Small intestine (tissue), 7 donors: Measurements from ENCODE around the gene TRIM67. TPM values are rescaled to one million over a fixed set of nuclear protein-coding genes. Genes with fewer than 3 reads are reported as not detected.

Source experiments
- DNase-seq, 2 donors: peaks; one replicate each; pipeline versions ENCODE4 v3.0.0 to v3.0.0-alpha.2; 2013
- FAIRE-seq: peaks from 2 replicates; lab custom pipeline; 2012; peaks lifted over from hg19 to GRCh38; lab: Jason Lieb, UNC
- H3K27ac ChIP-seq, 3 donors: one replicate each; pipeline ENCODE4 v1.5.1; 2013; ENCODE audit warnings: low read length in 2 of 3, mild to moderate bottlenecking in 2 of 3, control low read depth in 1 of 3, inconsistent platforms in 1 of 3, low read depth in 1 of 3, moderate library complexity in 1 of 3
- H3K27me3 ChIP-seq, 3 donors: one replicate each; pipeline ENCODE4 v1.6.1; 2013; ENCODE audit warnings: low read length in 3 of 3, inconsistent platforms in 1 of 3; ENCODE audit not compliant: control insufficient read depth in 3 of 3, insufficient read depth in 3 of 3
- H3K36me3 ChIP-seq, 3 donors: one replicate each; pipeline ENCODE4 v1.6.1; 2013; ENCODE audit warnings: low read length in 3 of 3, inconsistent platforms in 1 of 3, low read depth in 1 of 3, mild to moderate bottlenecking in 1 of 3, moderate library complexity in 1 of 3; ENCODE audit not compliant: control insufficient read depth in 3 of 3, insufficient read depth in 2 of 3
- H3K4me1 ChIP-seq, 3 donors: one replicate each; pipeline ENCODE4 v1.6.1; 2013; ENCODE audit warnings: low read length in 2 of 3, inconsistent platforms in 1 of 3, low read depth in 1 of 3, mild to moderate bottlenecking in 1 of 3, moderate library complexity in 1 of 3; ENCODE audit not compliant: control insufficient read depth in 3 of 3, insufficient read depth in 2 of 3
- H3K4me3 ChIP-seq, 3 donors: one replicate each; pipeline ENCODE4 v1.5.1; 2013; ENCODE audit warnings: low read length in 3 of 3, control low read depth in 1 of 3, inconsistent platforms in 1 of 3, low read depth in 1 of 3, mild to moderate bottlenecking in 1 of 3, moderate library complexity in 1 of 3
- H3K9me3 ChIP-seq, 2 donors: one replicate each; pipeline ENCODE4 v1.6.1; 2013; ENCODE audit warnings: low read depth in 1 of 2, low read length in 1 of 2; ENCODE audit not compliant: control insufficient read depth in 2 of 2, insufficient read depth in 1 of 2
- WGBS, 3 donors: extraction: QIAGEN DNeasy Blood & Tissue Kit; methylation state at CpG; one replicate each; pipeline ENCODE4 v1.1.7; 2013; 5-methylcytosine and 5-hydroxymethylcytosine counted together
- polyA plus RNA-seq, 4 donors: library from polyadenylated mRNA; stranded (reverse) in 3 of 4; unstranded in 1 of 4; fragments of 200-250 nt in 3 of 4; fragments of 120-200 nt in 1 of 4; gene quantifications; one replicate each; pipeline versions ENCODE4 v1.2.1 to v1.2.3, GENCODE V29; 2013
- donor health status: healthy with polysubstance abuse.
- donor health status: control.
- donor health status: control.
- donor health status: Bipolar disorder and iron deficiency.
- donor health status: healthy.

The TRIM67 gene
- polyA plus RNA-seq, 4 donors = under 0.01 to 0.39 (median 0.21) TPM; not detected in 1

DNA sequence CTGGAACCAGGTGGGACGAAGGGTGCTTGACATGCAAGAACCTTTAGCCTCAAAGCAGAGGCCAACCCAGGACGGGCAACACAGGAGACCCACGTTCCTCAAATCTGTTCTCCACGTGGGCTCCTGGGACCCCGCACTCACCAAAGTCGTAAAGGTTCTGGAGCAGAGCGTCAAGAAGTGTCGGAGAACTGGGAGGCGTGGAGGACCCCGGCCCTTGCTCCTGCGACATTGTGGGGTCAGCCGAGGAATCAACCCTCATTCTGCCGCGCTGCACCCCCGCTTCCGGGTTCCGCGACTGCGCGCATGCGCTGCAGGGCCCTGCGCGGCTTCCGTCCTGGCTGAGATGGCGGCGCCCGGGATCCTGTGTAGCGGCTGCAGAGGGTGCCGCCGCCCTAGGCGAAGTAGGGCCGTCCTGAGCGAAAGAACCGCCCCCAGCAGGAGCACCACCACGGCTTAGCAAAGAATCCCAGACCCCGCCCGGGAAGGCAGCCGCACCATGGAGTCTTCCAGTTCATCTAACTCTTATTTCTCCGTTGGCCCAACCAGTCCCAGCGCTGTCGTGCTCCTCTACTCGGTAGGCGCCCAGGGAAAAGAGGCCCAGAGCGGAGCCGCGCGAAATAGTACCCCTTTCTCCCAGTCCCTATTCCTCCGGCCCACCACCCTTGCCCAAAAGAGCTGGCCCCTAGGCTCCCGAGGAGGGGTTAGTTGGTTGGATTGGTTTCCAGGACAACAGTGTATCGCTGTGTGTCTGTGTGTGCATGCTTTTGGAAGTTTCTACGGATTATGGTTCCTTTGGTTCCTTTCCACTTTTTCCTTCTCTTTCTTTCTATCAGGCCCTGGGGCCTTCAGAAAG, 79.3 kb downstream of the TRIM67 start, which contains the start of gene GNPAT:
TSS of gene GNPAT (plus strand) at position 330 of the 853 bp plus-strand sequence. CDS start at position 497, 167 bp downstream.
- 0% methylated on average over 49 to 51 of the region's 51 CpGs for WGBS, 3 donors
- no peak for FAIRE-seq
- Histone ChIP-seq H3K4me1 (peaks cover 1 to 25% (median 21%) of the 10 kb centered on the region in 3 donors), H3K9me3 (no peaks in the 10 kb centered on the region), H3K27ac (peak within 1 kb of the TSS; percentile 63 to 85 (median 65)), H3K27me3 (no peaks in the 10 kb centered on the region), H3K36me3 (peaks cover 9 to 22% (median 11%) of the 10 kb centered on the region in 3 donors), H3K4me3 (peak within 1 kb of the TSS; percentile 83 to 92 (median 85))
- DNase-seq = peak; percentile 88 to 95

DNA sequence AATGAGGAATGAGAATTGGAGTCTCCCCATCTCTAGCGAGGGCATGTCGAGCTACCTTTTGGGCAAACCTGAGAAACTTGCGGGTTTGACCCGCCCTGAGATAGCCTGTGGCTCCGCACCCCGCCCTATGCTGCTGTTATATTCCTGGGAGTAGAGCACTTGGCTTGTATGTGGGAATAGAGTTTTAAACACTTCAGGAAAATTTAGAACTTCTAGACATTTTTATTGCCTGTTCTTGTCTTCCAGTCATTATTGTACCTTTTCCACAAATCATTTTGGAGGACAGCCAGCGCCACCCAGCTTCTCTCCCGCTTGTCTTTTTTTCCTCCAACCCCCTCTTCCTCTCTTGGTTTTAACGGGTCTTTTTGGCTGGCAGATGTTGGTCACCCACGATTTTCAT, 79.9 kb downstream of the TRIM67 start:
- Histone ChIP-seq H3K4me1 (peaks cover 1 to 20% (median 15%) of the 10 kb centered on the region in 3 donors), H3K27me3 (no peaks in the 10 kb centered on the region), H3K27ac (peak overlapping the region; percentile 63 to 85 (median 65)), H3K4me3 (peak overlapping the region; percentile 83 to 92 (median 85)), H3K36me3 (peaks cover 9 to 20% (median 11%) of the 10 kb centered on the region in 3 donors), H3K9me3 (no peaks in the 10 kb centered on the region)
- FAIRE-seq (no peak), DNase-seq (peak in 1 of 2 donors; percentile 49)
- 0% methylated on average over 10 of the region's 10 CpGs for WGBS, 3 donors

DNA sequence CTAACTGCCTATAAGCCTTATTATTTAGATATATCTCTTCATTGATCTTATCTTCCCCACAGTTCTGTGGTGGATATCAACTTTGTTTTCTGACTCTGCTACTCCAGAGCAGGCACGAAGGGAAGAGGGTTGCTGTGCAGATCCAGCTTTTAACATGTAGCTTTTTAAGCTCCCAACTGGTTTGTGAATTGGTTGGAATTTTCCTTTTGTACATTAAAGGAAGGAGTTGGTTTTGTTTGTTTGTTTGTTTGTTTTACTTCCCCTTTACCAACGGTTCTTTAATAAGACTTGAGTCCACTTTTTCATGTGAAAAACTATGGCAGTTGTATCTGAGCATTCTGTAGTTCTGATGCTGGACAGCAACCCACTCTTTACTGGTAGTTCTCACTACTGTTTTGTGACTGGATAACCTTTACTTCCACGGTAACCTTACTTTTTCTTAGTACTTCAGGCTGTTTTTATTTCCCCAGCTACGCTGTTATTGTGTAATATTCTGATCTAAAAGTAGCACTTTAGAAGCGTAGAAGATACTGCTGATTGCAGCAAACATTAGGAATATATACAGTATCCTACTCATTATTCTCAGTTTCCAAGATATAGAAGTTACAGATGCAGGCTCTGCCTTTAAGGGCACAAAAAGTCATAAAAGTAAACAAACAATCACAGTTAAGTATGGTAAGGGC, 80.8 kb downstream of the TRIM67 start:
- H3K36me3 ChIP-seq = peaks cover under 1 to 15% (median 4%) of the 10 kb centered on the region in 3 donors
- no peak overlapping the region for H3K27ac ChIP-seq
- no peaks in the 10 kb centered on the region for H3K27me3 ChIP-seq
- no peaks in the 10 kb centered on the region for H3K9me3 ChIP-seq
- peak overlapping the region in 2 of 3 donors; percentile 83 to 92 for H3K4me3 ChIP-seq
- FAIRE-seq (no peak), DNase-seq (peak in 1 of 2 donors; percentile 24)
- peaks cover 1 to 12% (median 11%) of the 10 kb centered on the region in 3 donors for H3K4me1 ChIP-seq
- WGBS, 3 donors = 11 to 40% (median 29%) methylated on average over 5 of the region's 5 CpGs

DNA sequence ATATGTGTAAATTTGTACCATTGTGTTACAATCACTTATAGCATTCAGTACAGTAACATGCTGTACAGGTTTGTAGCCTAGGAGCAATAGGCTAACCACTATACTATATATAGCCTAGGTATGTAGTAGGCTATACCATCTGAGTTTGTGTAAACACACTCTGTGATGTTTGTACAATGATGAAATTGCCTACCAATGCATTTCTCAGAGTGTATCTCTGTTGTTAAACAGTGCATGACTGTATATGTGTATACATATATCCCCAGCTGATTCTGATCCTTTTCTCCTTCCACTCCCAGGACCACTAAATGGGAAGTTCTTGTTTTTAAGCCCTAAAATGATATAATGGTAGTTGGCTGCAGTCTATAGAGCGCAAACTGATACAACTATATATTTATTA, 86.9 kb downstream of the TRIM67 start:
- DNase-seq (no peak), FAIRE-seq (no peak)
- Histone ChIP-seq H3K9me3 (no peaks in the 10 kb centered on the region), H3K36me3 (peaks cover 0 to 15% (median 2%) of the 10 kb centered on the region in 3 donors), H3K4me3 (no peak overlapping the region), H3K4me1 (peaks cover 0 to 6% (median 3%) of the 10 kb centered on the region in 3 donors), H3K27me3 (no peaks in the 10 kb centered on the region), H3K27ac (no peak overlapping the region)
- WGBS, 3 donors = 100% methylated on average over 1 of the region's 1 CpG

DNA sequence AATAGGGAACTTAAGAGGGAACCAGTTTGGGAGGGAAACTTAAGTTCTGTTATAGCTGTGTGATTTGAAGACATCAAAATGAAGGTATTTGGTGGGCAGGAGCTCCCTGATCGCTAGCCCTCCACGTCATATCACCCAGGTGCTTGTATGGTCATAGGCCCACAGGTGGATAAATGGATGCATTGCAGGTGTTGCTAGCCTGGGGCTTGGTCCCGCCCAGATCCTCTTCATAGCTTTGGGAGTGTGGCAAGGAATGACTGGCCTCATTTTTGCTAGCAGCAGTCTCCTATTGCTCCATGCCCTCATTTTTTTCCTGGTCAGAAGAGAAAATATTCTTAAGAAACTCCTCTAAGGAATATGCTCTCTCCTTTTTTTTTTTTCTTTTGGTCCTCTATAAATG, 90.5 kb downstream of the TRIM67 start:
- no peak overlapping the region for H3K27ac ChIP-seq

DNA sequence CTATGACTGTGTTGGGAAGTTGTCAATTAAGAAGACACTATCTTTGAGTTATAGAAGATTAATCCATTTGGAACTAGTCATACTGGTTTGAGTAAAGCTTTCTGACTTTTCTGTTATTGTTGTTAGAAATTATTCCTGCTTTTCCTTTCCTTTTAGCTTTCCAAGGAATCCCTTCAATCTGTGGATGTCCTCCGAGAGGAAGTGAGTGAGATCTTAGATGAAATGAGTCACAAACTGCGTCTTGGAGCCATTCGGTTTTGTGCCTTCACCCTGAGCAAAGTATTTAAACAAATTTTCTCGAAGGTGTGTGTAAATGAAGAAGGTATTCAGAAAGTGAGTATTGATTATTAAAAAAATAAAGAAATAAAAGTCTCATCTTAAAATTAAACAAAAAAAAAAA, 98.5 kb downstream of the TRIM67 start:
- no peak overlapping the region for H3K4me3 ChIP-seq
- FAIRE-seq = no peak
- H3K36me3 ChIP-seq = peaks cover 12 to 22% (median 20%) of the 10 kb centered on the region in 3 donors
- peaks cover 0 to 6% of the 10 kb centered on the region in 2 donors for H3K9me3 ChIP-seq
- no peaks in the 10 kb centered on the region for H3K4me1 ChIP-seq
- WGBS, 3 donors = 88 to 95% (median 95%) methylated on average over 4 of the region's 4 CpGs
- H3K27ac ChIP-seq = no peak overlapping the region
- no peak for DNase-seq
- H3K27me3 ChIP-seq = no peaks in the 10 kb centered on the region

More for the DNA sequence above, 90.5 kb downstream of the TRIM67 start:
- Histone ChIP-seq H3K36me3 (peaks cover 2 to 21% (median 4%) of the 10 kb centered on the region in 3 donors), H3K4me3 (no peak overlapping the region), H3K27me3 (no peaks in the 10 kb centered on the region), H3K9me3 (no peaks in the 10 kb centered on the region), H3K4me1 (no peaks in the 10 kb centered on the region)
- WGBS, 3 donors = 76 to 90% (median 88%) methylated on average over 3 of the region's 3 CpGs
- DNase-seq = no peak
- no peak for FAIRE-seq

DNA sequence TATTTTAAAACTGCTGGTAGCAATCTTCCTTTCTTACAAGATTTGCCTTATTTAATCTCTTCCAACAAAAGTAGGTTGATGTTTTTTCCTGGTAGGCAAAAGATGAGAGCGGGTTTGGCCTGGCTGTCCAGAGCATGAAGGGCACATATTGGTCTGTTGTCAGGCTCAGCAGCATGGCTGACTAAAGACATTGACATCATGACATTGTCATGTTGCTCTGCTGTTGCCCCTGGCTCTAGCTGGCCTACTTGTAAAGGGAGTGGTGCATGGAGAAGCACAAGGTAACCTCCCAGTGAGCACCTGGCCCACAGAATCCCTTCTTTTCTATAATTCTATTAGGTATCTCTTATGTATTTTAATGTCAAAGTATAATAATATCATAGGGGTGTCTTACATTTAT, 102.8 kb downstream of the TRIM67 start:
- Histone ChIP-seq H3K4me3 (no peak overlapping the region), H3K4me1 (no peaks in the 10 kb centered on the region), H3K27me3 (no peaks in the 10 kb centered on the region), H3K36me3 (peaks cover 8 to 38% (median 21%) of the 10 kb centered on the region in 3 donors), H3K9me3 (no peaks in the 10 kb centered on the region), H3K27ac (no peak overlapping the region)
- DNase-seq (no peak), FAIRE-seq (no peak)
- 96 to 100% (median 97%) methylated on average over 1 of the region's 1 CpG for WGBS, 3 donors

DNA sequence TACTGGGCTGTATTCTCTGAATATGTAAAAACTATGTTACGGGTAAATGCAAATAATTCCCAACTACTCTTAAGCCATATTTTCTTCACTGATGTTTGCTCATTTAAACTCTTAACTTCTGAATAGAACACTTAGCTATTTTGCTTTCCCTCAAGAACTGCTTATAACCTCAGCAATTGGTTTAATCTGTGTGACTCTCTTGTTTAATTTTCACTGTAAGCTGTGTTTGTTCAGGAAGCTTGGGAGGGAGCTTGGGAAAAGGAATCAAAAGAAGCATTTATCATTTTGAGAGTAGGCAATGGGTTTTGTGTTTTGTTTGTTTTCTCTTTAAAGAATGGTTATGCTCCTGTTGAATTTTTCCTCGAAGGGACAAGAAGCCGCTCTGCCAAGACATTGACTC, 103.5 kb downstream of the TRIM67 start:
- WGBS, 3 donors = 92 to 100% (median 98%) methylated on average over 3 of the region's 3 CpGs
- FAIRE-seq = no peak
- peaks cover 5 to 39% (median 24%) of the 10 kb centered on the region in 3 donors for H3K36me3 ChIP-seq

More for the DNA sequence above, 103.5 kb downstream of the TRIM67 start:
- H3K4me3 ChIP-seq = no peak overlapping the region
- no peak overlapping the region for H3K27ac ChIP-seq
- H3K9me3 ChIP-seq = no peaks in the 10 kb centered on the region
- H3K4me1 ChIP-seq = no peaks in the 10 kb centered on the region
- no peaks in the 10 kb centered on the region for H3K27me3 ChIP-seq
- DNase-seq = no peak
